NCI-H82 treated with DMSO at 0.1 percent for 48 hours (cell line): ENCODE data around the gene LYSMD3.

ENCODE experiments used
- DNase-seq: peaks from one replicate; lab custom pipeline; 2025; ENCODE audit not compliant: unreplicated experiment; lab: John Stamatoyannopoulos, UW

LYSMD3 gene

DNA sequence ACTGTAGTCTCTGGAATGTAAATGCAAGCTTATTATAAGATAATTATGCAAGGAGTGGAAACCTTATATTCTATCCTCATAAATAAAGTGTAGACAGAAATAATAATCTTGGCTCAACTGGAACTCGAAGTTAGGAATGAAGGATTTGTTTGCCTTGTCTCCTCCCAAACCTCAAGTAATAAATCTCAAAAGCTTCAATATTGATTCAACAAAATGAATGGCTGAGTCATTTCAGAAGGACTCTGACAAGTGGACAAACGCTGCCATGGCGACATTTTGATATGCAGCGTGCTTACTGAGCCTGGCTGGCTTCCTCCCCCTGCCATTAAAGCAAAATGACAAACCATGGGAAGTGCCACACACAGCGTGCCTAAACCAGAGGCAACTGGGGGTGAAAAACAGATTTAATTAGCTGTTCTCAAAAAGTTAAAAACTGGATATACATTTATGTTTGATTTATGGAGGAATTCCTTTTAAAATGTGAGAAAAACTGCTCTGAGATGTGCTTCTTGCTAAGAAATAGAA is 18.7 kb upstream of the LYSMD3 start:
- DNase-seq = no peak

GRCh38 chr5:90547072-90547536 is 17.7 kb upstream of the LYSMD3 start:
- DNase-seq = no peak

DNA sequence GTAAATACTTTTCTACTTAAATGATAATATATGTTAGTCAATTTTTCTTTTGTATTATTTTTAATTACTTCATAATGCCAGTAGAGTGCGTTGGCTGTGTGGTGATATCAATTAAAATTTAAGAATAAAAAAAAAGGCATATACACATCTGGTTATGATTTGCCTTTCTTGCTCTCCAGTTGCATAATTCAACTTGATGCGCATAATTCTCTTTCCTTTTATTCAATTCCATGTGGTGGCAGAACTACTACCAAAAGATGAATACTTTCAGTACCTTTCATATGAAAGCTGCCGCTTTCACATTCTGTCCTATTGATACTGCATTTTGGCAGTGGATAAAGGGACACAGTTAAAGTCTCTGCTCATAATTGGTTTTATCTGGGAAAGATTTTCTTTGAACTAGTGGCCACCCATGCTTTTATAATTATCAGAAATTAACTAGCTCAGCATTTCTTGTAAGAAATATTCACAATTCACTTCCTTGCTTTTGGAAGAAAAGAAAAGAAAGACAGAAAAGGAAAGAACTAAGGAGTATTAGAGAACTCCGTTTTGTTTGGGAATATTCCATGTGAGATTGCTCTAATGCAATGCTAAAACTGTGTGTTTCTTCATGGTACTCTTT is 16.9 kb upstream of the LYSMD3 start:
- DNase-seq = no peak

DNA sequence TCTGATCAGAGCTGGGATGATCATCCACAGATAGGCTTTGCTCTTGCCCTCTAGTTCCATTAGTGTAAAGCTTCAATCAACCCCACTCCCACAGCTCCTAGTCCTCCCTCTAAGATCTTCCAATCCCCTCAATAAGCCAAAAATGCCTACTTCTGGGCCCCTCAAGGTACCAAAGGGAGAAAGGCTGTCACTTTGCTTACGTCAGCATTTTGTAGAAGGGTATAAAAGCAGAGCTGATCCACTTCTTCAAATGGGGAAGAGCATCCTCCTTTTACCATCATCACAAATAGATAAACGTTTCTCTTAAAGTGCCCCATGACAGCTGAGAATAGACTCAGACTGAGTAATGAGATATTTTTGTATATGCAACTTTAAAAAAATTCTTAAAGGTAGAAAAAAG is 16.1 kb upstream of the LYSMD3 start:
- no peak for DNase-seq

DNA sequence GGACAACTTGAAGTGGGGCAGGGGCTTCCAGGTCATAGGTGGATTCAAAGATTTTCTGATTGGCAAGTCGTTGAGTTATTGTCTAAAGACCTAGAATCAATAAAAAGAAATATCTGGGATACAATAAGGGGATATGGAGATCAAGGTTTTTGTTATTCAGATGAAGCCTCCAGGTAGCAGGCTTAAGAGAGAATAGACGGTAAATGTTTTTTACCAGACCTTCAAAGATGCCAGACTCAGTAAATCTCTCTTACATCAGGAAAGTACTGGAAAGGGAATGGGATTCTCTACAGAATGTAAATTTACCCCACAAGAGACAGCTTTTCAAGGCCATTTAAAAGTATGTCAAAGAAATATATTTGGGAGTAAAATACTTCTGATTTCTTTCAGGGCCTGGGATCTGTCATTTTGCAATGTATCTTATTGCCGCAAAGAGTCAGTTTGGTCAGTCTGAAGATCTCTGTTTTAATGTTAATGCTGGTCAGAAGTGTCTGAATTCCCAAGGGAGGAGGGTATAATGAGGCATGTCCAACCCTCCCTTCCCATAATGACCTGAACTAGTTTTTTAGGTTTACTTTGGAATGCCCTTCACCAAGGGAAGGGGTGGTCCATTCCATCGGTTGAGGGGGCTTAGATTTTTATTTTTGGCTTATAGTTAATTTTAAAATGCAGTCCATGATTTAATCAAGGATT is 13.6 kb upstream of the LYSMD3 start:
- DNase-seq = no peak

DNA sequence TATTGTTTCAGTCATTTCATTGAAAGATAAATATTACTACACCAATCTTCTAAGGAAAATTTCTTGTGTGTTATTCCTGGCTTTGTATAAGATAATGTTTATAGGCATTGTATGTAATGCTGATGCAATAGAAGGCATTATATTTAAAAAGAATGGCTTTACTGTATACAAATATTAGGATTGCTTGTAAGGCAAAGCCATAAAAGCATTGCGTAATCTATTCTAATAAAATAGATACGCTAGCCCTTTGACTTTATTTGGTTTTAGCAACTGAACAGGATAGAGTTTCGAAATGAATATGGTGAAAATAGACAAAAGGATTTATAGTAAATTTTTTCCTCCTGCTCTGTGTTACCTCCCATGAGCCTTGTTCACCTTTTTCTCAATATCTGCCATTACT is 5.5 kb upstream of the LYSMD3 start:
- DNase-seq = no peak

DNA sequence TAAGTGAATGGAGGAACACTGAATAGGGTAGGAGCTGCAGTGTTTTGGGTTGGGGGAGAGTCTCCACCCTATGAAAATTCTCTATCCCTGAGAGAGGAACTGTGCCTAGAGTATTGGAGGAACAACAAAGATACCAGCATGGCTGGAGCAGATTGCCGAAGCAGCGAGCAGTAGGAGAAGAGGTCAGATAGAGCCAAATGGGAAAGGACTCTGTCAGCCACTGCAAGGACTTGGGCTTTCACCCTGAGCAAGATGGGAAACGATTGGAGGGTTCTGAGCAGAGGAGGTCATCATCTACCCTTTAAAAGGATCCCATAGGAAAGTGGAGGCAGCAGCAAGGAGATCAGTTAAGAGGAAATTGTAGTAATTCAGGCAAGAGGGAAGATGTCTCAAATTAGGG is 4.4 kb upstream of the LYSMD3 start:
- DNase-seq = no peak

- DNase-seq = no peak
Observed at GRCh38 chr5:90530736-90531487, 1.5 kb upstream of the LYSMD3 start.

- DNase-seq = peak; percentile 35
Observed at GRCh38 chr5:90529939-90530677, 724 bp upstream of the LYSMD3 start.

GRCh38 chr5:90528601-90529193 is 687 bp downstream of the LYSMD3 start:
- DNase-seq = no peak

GRCh38 chr5:90519081-90519480 is 10.3 kb downstream of the LYSMD3 start:
- DNase-seq = no peak

- DNase-seq = no peak
Observed at GRCh38 chr5:90518661-90519060, 10.7 kb downstream of the LYSMD3 start.

- DNase-seq = no peak
Observed at GRCh38 chr5:90514520-90514919, 14.9 kb downstream of the LYSMD3 start.

DNA sequence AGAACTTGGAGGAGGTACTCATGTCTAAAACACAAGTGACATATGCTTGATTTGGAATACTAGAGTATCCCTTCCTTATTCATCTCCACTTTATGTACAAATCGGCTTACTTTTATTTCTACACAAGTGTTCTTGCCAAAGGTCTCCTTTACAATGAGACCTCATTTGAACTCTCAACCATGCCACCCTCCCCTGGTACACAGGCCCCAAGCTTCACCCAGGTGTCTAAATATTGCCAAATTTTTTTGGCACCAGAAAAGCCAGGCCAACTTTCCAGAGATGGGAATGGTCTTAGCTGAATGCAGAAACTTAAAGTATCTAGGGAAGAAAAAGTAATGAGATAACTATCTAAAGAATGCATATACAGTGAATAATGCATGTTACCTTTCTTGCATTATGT is 18.9 kb downstream of the LYSMD3 start:
- no peak for DNase-seq

- no peak for DNase-seq
Observed at GRCh38 chr5:90506221-90506620, 23.2 kb downstream of the LYSMD3 start.

DNA sequence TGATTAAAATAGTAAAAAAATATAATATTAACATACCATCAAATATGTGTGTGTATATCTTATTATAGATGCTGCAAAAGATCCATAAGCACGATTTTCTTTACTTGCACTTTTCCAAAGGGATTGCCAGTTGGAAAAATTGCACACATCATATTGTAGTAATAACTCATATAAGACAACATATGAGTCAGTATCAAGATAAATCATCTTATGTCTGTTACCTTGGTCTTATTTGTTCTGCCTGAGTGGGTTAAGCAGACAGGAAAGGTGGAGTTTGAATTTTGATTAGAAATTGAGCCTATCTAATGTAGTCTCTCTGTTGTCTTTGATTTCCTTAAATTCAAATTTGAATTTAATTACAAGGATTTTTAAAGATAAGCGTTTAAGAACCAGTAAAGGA is 24.6 kb downstream of the LYSMD3 start:
- no peak for DNase-seq

DNA sequence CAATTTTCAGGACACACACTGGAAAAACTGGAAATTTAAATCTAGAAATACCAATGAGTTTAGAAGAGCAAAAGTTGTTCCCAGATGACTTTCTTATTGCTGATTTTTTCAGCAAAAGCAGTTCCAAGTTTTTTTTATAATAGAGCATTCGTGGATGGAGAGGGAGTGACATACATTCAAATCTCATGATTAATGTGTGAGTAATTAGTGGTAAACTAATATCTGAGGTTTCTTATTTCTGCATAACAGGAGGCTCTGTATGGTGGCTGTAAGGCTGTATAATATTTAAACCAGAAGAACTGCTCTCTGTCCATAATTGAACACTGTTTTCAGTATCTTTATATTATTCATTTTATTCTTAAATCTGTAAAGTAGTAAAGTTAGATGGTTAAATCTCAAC is 25.8 kb downstream of the LYSMD3 start:
- no peak for DNase-seq

- no peak for DNase-seq
Observed at GRCh38 chr5:90495146-90495545, 34.2 kb downstream of the LYSMD3 start.

DNA sequence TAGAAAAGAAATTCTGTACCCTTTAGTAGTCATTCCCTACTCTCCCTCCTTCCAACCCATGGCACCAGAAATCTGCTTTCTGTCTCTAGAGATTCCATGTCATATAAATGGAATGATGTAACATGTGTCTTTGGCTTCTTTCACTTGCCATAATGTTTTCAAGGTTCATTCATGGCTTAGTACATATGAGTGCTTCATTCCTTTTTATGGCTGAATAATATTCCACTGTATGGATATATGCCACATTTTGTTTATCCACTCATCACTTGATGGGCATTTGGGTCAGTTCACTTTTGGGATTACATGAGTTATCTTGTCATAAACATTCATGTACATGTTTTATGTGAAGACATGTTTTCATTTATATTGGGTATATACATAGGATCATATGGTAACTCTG is 35.3 kb downstream of the LYSMD3 start:
- no peak for DNase-seq

GRCh38 chr5:90488791-90489190 is 40.6 kb downstream of the LYSMD3 start:
- no peak for DNase-seq

DNA sequence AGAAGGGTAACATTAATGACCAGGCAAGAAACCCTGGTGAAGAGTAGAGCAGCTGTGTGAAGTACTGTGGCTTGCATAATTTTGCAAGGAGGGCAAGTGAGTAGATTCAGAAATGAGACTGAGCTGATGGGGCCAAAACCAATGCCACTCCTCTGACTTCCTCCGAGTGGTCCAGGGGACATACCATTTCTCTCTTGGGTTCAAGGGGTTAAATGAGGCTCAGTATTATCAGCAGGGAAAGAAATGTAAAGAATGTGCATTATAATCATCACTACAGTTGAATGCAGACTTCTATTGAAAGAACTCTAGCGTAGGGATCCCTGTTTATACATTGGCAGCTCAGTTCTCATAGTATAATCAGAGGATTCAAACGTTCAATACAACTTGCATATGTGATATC is 44.8 kb downstream of the LYSMD3 start:
- DNase-seq = no peak
